Measurements from ENCODE around the gene TMEM218.

- TF ChIP-seq, protein P1, sequence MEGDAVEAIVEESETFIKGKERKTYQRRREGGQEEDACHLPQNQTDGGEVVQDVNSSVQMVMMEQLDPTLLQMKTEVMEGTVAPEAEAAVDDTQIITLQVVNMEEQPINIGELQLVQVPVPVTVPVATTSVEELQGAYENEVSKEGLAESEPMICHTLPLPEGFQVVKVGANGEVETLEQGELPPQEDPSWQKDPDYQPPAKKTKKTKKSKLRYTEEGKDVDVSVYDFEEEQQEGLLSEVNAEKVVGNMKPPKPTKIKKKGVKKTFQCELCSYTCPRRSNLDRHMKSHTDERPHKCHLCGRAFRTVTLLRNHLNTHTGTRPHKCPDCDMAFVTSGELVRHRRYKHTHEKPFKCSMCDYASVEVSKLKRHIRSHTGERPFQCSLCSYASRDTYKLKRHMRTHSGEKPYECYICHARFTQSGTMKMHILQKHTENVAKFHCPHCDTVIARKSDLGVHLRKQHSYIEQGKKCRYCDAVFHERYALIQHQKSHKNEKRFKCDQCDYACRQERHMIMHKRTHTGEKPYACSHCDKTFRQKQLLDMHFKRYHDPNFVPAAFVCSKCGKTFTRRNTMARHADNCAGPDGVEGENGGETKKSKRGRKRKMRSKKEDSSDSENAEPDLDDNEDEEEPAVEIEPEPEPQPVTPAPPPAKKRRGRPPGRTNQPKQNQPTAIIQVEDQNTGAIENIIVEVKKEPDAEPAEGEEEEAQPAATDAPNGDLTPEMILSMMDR (IDR thresholded peaks at IDR 0.05) = no peak
- no peak for TF ChIP-seq POLR2A (IDR thresholded peaks at IDR 0.05)
These were observed 34.8 kb upstream of the TMEM218 start for GRCh38 chr11:125146232-125146631.

Data from thyroid gland (tissue), 4 donors.